GM18526 (cell line): Measurements from ENCODE around the gene GRAP2.

ENCODE experiments used
- POLR2A ChIP-seq: IDR thresholded peaks from 3 replicates; pipeline ENCODE4 v1.6.1; 2011; ENCODE audit not compliant: insufficient read length; ENCODE audit errors: extremely low read depth

Gene GRAP2

DNA sequence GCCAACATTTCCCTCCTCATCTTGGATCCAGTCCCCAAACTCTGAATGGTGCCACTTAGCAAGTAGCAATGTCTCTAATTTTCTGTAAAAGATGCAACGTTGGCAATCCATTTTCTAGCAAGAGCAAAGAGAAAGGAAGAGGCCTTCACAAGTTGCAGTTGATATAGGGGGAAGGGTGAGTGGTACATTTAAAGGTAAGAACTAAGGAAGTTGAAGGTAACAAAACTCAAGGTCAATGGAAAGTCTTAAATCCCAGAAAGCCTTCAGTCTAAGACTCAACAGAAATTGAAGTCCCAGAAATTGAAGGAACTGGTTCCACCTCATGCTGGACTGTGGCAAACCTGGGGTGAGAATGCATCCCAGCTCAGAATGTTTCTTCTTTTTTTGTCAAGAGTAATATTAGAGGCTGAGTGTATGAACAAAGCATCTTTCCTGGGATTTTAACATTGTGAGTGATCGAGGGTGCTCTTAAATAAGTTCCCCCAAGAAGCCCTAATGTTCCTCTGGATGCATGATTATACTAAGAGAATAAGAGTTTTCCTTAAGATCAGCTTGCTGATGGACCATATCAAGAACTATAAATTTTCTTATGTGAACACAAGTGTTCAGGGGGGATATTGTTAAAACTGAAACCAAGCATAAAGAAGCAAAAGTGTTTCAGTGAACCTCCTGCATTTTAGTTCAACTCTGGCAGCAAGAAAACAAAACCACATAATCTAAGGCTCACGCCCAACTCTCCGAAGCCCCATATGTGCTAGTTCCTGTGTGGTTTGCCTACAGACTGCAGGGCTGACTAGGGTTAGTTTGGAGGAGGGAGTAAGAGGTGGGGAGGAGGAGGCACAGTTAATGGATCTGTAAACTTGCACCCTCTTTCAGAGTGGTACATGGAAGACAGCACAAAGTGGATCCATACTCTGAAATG is at the start of gene GRAP2:
Gene GRAP2 (plus strand): TSS at position 779 of the 922 bp plus-strand sequence. CDS start 46,023 bp downstream, outside the sequence.
- TF ChIP-seq POLR2A, result no peak

DNA sequence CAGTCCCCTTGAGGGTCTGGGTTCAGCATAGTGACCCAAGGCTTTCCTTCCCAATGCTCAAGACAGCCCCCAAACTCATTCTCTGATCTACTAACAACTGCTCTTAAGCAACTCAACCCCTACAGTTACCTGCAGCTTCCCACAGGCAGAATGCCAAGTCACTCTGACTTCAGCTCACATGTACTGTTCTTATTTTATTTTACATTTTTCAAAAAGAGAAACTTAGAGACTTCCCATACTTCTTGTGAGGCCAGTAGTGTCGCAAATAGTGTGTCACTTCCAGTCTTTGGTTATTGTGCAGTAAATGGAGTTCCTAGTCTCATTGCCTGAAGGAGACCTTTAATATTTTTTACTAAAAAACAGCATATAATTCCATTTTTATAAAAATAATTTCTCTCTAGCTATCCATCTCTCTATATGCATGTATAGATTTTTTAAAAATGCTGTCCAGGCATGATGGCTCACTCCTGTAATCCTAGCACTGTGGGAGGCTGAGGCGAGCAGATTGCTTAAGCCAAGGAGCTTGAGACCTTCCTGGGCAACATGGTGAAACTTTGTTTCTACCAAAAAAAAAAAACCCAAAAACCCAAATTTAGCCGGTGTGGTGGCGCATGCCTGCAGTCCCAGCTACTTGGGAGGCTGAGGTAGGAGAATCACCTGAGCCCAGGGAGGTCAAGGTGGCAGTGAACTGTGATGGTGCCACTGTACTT is 49.1 kb upstream of the GRAP2 start:
- no peak for TF ChIP-seq POLR2A

DNA sequence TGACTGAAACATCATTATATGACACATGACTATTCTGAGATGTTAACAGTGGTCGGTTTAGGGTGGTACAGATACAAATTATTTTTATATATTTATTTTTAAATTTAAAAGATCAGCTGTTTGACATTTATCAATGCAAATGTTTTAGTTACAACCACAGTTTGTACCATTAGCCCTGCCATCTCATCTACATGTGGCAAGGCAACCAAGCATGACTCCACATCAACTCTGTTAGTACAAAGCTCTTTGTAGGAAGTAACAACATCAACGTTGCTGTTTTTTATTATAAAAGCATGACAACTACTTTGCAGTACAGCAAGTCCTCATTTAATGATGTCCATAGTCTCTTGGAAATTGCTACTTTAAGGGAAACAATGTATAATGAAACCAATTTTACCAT is 48.1 kb upstream of the GRAP2 start:
- no peak for TF ChIP-seq POLR2A

DNA sequence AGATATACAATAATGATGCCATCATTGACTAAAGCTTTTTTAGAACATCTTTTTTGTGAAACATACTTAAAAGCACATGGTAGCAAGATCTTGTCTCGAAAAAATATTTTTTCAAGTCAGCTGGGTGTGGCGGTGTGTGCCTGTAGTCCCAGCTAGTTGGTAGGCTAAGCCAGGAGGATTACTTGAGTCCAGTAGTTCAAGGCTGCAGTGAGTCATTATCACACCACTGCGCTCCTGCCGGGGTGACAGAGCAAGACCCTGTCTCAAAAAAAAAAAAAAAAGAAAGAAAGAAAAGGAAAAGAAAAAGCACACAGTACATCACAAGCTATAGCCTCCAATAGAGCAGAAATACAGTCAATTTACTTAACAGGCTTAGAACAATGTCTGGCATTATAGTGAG is 44.3 kb upstream of the GRAP2 start:
- TF ChIP-seq POLR2A, result no peak

DNA sequence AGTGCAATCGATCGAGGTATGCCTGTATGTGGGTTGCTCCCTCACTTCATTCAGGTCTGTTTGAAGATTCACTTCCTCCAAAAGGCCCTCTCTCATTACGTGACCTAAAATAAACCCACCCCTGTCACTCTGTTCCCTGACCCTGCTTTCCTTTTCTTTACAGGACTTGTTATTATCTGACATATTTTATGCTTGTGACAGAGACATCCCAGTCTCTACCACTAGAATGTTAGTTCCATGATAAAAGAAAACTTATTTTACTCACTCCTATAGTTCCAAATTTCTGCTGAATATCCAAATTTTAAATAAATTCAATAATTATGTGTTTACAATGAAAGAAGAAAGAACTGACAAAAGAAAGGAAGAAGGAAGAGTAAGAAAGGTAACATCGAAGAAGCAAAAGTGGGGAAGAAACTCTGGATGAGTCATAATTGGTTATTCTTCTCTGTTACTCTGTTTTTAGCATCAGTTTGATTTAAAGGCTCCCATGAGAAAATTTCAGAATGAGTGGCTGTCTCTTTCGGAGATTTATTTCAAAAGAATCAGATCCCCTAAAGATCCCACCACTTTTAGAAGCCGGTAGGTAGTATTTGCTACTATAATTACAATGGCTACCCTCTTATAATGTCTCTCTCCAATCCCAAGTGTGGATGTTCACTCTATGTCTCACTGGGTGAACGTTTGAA is 40.8 kb upstream of the GRAP2 start:
- no peak for TF ChIP-seq POLR2A

DNA sequence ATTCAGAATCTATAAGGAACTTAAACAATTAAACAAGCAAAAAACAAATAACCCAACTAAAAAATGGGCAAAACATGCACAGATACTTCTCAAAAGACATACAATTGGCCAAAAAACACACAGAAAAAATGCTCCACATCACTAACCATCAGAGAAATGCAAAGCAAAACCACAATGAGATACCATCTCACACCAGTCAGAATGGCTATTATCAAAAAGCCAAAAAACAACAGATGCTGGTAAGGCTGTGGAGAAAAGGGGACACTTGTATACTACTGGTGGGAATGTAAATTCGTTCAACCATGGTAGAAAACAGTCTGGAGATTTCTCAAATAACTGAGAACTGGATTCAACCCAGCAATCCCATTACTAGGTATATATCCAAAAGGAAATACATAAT is 32.1 kb upstream of the GRAP2 start:
- TF ChIP-seq POLR2A, result no peak

DNA sequence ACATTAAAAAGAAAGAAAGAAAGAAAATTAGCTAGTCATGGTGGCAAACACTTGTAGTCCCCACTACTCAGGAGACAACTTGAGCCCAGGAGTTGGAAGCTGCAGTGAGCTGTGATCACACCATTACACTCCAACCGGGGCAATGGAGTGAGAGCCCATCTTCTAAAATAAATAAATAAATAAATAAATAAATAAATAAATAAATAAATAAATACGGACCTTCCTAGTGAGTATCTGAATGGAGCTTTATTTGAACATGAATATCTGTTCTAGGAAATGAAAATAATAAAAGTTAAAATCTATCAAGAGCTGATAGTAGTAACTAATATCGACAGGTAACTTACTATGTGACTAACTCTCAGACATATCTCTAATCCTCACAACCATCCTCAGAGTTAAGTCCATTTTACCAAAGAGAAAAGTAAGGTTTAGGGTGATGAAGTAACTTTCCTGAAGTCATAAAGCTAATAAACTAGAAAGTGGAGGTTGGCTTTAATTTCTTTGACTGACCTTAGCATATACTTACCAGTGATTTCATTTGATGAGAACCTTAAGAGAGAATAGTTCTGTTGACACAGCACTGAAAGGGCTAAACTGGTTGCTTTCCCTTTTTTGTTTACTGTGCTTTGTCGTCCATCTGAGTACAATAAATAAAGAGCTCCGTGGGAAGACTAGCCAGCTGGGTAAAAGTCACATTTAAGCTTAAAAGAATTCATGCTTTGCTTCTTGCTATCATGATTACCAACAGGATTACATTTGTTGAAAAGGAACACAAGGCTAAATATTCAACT is 29.7 kb upstream of the GRAP2 start:
- no peak for TF ChIP-seq POLR2A

DNA sequence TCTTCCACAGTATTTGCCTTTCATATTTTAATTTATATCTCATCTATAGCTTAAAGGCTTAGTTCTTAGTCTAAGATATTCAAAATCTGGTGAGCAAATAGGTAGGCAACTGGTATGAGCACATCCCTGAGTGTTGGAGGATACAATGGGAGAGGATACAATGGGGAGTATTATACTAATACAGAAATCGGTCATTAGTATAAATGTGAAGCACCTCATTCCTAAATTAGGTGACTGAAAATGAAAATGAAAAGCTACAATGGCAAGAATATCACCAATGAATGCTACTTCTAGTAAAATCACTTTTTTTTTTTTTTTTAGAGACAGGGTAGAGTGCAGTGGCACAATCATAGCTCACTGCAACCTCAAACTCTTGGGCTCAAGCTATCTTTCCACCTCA is 28.3 kb upstream of the GRAP2 start:
- no peak for TF ChIP-seq POLR2A

DNA sequence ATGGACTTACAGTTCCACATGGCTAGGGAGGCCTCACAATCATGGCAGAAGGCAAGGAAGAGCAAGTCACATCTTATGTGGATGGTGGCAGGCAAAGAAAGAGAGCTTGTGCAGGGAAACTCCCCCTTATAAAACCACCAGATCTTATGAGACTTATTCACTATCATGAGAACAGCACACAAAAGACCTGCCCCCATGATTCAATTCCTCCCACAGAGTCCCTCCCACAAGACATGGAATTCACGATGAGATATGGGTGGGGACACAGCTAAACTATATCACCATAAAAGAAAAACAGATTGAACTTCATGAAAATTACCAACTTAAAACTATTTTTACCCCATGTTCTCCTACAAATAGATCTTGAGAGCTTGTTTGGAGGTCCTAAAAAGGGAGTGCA is 26.9 kb upstream of the GRAP2 start:
- TF ChIP-seq POLR2A, result no peak

DNA sequence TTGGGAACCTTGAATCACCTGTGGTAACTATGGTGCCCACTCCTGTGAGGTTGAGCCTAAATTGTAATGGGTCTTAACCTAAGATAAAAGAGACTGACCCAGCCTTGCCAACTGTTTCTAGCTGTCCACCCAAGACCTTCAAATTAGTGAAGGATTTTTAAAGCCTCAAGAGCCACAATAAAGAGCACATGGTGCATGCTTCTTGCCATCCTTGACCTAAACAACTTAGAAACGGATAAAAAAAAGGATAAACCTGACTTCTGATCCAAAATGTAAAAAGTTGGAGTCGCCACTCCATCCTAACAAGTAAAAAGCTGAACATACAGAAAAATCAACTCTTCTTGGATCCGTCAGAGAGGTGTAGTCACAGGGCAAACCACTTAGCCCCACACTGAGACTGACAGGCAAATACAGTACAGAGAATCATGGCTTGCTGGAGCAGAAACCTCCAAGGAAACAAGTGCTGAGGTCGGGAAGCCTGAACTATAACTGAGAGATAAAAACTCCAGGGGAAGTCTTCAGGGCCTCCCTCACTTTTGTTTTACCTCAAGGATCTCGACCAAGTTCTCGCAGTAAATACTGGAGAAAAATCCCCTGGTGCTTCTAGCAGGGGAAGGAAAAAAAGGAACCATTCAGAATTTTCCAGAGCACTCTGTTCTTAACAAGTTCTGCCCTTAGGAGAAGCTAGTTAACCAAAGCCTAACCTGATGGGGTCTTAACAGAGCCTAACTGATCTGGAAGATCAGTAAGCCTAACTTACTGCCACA is 23.6 kb upstream of the GRAP2 start:
- TF ChIP-seq POLR2A, result no peak

DNA sequence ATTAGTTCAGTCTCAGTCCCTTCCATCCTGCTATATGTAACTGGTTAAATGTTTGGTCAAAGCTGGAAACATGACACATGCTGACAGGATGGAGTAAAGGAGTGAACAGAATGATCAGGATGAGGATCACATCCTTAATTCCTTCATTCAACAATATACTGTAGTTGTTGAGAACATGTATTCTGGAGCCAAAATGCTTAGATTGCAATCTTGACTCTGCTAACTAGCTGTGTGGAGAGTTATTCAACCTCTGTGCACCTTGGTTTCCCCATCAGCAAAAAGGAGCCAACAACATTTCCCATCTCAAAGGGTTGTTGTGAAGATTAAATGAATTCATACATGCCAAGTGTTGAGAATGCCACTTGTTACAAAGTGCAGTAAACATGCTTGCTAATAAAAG is 20.2 kb upstream of the GRAP2 start:
- TF ChIP-seq POLR2A, result no peak

DNA sequence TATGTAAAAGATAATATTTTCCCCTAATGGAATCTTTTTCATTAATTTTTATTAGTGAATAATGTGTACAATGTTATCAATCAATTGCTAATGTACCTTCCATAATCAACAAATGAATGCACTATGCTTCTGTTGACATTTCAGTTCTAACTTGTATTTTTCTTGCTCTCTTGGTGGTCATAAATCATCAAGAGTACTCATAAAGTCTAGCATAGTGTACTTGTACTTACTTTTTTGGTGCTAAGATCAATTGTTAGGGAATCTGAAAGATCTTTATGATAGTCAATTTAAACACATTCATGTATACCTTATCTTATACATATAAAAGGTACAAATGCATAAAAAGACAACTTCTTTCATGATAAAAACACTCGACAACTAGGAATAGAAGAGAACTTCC is 17.8 kb upstream of the GRAP2 start:
- no peak for TF ChIP-seq POLR2A

DNA sequence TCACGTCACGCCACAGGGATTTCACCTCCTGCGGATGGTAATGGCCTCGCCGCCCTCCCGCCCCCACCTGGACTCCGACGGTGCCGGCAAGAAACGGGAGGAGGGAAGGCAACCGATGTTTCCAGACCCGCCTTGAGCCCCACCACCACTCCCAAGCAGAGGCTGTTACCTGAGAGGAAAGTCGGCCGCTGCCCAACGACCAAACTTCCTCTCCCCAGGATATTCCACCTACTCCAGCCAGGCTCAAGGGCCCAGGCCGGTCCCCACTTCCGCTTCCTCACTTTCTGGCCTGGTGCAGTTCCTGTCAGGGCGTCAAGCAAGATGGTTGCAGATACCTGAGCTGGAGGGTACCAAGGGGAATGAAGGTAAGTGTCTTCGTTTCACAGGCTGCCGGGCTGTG is 7.4 kb upstream of the GRAP2 start, which contains the start of gene ENTHD1:
Gene ENTHD1 (minus strand): TSS at position 235 of the 400 bp plus-strand sequence. CDS start 6,012 bp downstream, outside the sequence.
- TF ChIP-seq POLR2A, result no peak

DNA sequence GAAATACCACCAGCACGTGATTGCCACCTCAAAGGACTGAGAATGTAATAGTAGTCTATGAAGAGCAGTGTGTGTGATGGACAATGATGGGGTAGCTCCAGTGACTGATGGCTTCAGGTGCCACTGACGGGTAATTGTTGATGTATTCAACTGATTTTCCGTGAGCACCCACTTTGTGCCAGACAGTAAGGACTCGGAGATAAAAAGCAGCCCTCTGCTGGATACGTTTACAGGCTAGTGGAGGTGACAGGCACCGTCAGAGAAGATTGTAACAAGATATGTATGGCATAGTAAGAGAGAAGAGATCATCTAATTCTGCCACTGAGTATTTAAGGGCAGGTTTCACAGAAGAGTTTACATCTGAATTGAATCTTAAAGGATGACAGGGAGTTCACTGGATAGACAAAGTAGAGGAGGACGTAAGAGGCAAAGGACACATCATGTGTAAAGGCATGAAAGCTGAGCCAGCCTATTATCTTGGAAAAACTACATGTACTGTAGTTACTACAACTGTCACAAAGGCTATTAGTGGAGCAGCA is 6.3 kb upstream of the GRAP2 start:
- TF ChIP-seq POLR2A, result no peak

DNA sequence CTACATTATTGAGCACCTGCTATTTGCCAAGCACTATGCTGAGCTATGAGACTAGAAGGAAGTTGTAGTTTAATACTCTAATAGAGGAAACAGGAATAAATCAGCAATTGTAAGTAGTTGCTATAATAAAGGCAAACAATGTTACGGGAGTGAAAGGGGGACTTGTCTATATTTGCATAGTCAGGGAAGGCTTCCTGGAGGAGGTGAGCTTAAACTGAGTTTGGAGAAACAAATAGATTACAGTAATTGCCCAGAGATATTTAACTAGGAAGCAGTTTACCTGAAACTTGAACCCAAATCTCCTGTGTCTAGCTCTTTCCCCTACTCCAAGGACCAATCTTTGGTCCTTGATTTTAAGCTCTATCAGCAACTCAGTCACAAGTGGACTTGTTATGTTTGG is 5.2 kb upstream of the GRAP2 start:
- no peak for TF ChIP-seq POLR2A
